Chondrocyte (in vitro differentiated cells): Measurements from ENCODE around the gene ZBTB7A. TPM values are rescaled to one million over a fixed set of nuclear protein-coding genes. Genes with fewer than 3 reads are reported as not detected.

ENCODE experiments used
- DNase-seq: peaks from one replicate; pipeline ENCODE4 v3.0.0; 2021; ENCODE audit warnings: mixed read lengths, low spot score
- H3K27ac Mint-ChIP-seq: one replicate; pipeline ENCODE4 v1.8.0; 2021; ENCODE audit warnings: mild to moderate bottlenecking, moderate library complexity, mixed read lengths; ENCODE audit not compliant: unreplicated experiment
- H3K27me3 Mint-ChIP-seq: 2 replicates; pipeline ENCODE4 v1.8.0; 2021; ENCODE audit warnings: low read depth, mixed read lengths
- H3K36me3 Mint-ChIP-seq: 2 replicates; pipeline ENCODE4 v1.8.0; 2021; ENCODE audit warnings: low read depth, mixed read lengths
- H3K4me1 Mint-ChIP-seq: 2 replicates; pipeline ENCODE4 v1.8.0; 2021; ENCODE audit warnings: low read depth, mild to moderate bottlenecking, mixed read lengths
- H3K4me3 Mint-ChIP-seq: one replicate; pipeline ENCODE4 v1.8.0; 2021; ENCODE audit warnings: mild to moderate bottlenecking, moderate library complexity, mixed read lengths; ENCODE audit not compliant: unreplicated experiment
- H3K9me3 Mint-ChIP-seq: 2 replicates; pipeline ENCODE4 v1.8.0; 2021; ENCODE audit warnings: low read depth, mixed read lengths
- CTCF ChIP-seq: fragments of 200-600 bp; sonication (generic); IDR thresholded peaks from 2 replicates; pipeline ENCODE4 v1.5.0; 2021; ENCODE audit warnings: antibody characterized with exemption, mild to moderate bottlenecking, moderate library complexity
- total RNA-seq: library from RNA; stranded (reverse); gene quantifications from 3 replicates; pipeline ENCODE4 v1.2.1, GENCODE V29; 2021

The ZBTB7A gene
- total RNA-seq, 1 donor from 2014 or later, result 29.5 TPM

DNA sequence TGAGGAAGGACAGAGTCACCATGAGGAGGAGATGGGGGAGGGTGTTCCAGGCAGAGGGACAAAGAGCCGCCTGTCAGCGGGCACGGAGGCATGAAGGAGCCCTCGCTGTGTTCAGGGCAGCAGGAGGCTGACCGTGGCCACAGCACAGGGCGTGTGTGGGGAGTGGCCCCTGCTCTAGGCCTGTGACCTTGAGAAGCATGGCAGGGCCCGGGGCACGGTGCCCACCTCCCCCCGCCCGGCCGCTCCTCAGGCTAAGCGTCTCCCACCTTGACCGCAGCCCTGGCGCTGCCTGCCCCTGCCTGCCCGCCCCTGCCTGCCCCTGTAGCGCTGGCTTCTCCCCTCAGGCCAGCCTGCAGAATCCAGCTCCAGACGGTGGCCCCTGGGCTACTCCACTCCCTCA is 45.7 kb upstream of the ZBTB7A start:
- DNase-seq, result no peak
- H3K27ac Mint-ChIP-seq, result no peak overlapping the region
- TF ChIP-seq CTCF, result no peak
- no peaks in the 10 kb centered on the region for H3K27me3 Mint-ChIP-seq
- no peaks in the 10 kb centered on the region for H3K4me1 Mint-ChIP-seq
- H3K36me3 Mint-ChIP-seq, result peaks cover 34% of the 10 kb centered on the region
- no peaks in the 10 kb centered on the region for H3K9me3 Mint-ChIP-seq
- no peak overlapping the region for H3K4me3 Mint-ChIP-seq

- no peaks in the 10 kb centered on the region for H3K9me3 Mint-ChIP-seq
- no peak overlapping the region for H3K4me3 Mint-ChIP-seq
- H3K36me3 Mint-ChIP-seq, result peaks cover 33% of the 10 kb centered on the region
- H3K27me3 Mint-ChIP-seq, result no peaks in the 10 kb centered on the region
- no peak overlapping the region for H3K27ac Mint-ChIP-seq
- no peak for DNase-seq
- no peak for TF ChIP-seq CTCF
- peaks cover 5% of the 10 kb centered on the region for H3K4me1 Mint-ChIP-seq
Measured at GRCh38 chr19:4109626-4109945, 42.9 kb upstream of the ZBTB7A start.

GRCh38 chr19:4108767-4109625 is 42.3 kb upstream of the ZBTB7A start:
- Mint-ChIP-seq H3K4me1 (peaks cover 5% of the 10 kb centered on the region), H3K27ac (no peak overlapping the region), H3K9me3 (no peaks in the 10 kb centered on the region), H3K4me3 (no peak overlapping the region), H3K27me3 (no peaks in the 10 kb centered on the region), H3K36me3 (peaks cover 32% of the 10 kb centered on the region)
- no peak for TF ChIP-seq CTCF
- DNase-seq, result no peak

DNA sequence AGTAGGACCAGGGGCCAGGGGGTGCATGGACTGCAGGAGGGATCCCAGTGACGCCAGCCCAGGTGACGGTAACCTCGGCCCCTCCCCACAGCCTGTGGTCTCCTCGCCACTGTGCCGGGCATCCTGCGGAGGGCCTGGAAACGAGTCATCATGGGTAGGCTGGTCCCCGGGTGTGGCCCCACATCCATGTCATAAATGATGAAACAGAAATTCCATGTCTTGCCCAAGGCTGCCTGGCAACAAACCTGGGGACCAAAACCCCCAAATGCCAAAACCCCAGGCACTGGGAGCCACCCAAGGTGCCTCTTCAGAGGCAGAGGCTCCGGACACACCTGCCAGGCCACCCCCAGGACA is 36.4 kb upstream of the ZBTB7A start:
- no peak for DNase-seq
- Mint-ChIP-seq H3K4me3 (no peak overlapping the region), H3K36me3 (peaks cover 17% of the 10 kb centered on the region), H3K27ac (no peak overlapping the region), H3K4me1 (peaks cover 5% of the 10 kb centered on the region), H3K27me3 (no peaks in the 10 kb centered on the region), H3K9me3 (no peaks in the 10 kb centered on the region)
- TF ChIP-seq CTCF, result no peak

GRCh38 chr19:4102339-4103079 is 35.8 kb upstream of the ZBTB7A start:
- no peak for TF ChIP-seq CTCF
- no peak for DNase-seq
- Mint-ChIP-seq H3K27ac (no peak overlapping the region), H3K4me3 (no peak overlapping the region), H3K27me3 (no peaks in the 10 kb centered on the region), H3K36me3 (peaks cover 17% of the 10 kb centered on the region), H3K9me3 (no peaks in the 10 kb centered on the region), H3K4me1 (peaks cover 5% of the 10 kb centered on the region)
